ENCODE data around the gene FNBP1. TPM values are rescaled to one million over a fixed set of nuclear protein-coding genes. Genes with fewer than 3 reads are reported as not detected.

The FNBP1 gene
- total RNA-seq, 2 donors from 2014 or later, result 17.1 to 17.9 TPM

DNA sequence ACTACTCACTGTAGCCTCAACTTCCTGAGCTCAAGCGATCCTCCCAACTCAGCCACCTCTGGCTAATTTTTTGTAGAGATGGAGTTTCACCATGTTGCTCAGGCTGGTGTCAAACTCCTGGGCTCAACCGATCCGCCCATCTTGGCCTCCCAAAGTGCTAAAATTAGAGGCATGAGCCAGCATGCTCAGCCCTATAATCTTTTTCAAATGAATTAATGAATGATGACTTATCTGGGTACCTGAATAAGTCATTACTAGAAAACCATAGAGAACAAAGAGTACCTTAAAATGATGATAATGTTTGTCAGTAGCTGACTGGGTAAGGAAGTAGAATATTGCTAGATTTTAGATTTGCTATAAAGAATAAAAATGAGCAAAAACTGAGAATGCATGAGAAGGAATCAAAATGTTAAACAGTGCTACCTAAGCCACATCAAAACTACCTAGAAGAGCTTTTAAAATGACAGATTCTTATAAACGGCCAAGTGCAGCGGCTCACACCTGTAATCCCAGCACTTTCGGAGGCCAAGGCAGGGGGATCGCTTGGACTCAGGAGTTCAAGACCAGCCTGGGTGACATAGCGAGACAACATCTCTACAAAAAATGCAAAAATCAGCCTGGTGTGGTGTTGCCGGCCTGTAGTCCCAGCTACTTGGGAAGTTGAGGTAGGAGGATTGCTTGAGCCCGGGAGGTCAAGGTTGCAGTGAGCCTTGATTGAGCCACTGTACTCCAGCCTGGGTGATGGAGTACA, 13.6 kb downstream of the FNBP1 start:
- intact Hi-C loops (cut with DNase I), result no loop called here
- DNase-seq, result no peak
- Histone ChIP-seq H3K4me1 (peaks cover 17% of the 10 kb centered on the region), H3K36me3 (replicated peaks in 1 of 2; ENCODE audit: insufficient read depth in 1 of 2, low read depth in 2 of 2) (no peaks in the 10 kb centered on the region), H3K9me3 (no peaks in the 10 kb centered on the region), H3K4me3 (no peak overlapping the region), H3K27me3 (no peaks in the 10 kb centered on the region), H3K27ac (no peak overlapping the region)
- WGBS, 2 donors, result 85 to 89% methylated on average over 10 of the region's 10 CpGs
- no peak for ATAC-seq
- no peak for TF ChIP-seq POLR2A (IDR thresholded peaks at IDR 0.05)
- TF ChIP-seq, protein P1, sequence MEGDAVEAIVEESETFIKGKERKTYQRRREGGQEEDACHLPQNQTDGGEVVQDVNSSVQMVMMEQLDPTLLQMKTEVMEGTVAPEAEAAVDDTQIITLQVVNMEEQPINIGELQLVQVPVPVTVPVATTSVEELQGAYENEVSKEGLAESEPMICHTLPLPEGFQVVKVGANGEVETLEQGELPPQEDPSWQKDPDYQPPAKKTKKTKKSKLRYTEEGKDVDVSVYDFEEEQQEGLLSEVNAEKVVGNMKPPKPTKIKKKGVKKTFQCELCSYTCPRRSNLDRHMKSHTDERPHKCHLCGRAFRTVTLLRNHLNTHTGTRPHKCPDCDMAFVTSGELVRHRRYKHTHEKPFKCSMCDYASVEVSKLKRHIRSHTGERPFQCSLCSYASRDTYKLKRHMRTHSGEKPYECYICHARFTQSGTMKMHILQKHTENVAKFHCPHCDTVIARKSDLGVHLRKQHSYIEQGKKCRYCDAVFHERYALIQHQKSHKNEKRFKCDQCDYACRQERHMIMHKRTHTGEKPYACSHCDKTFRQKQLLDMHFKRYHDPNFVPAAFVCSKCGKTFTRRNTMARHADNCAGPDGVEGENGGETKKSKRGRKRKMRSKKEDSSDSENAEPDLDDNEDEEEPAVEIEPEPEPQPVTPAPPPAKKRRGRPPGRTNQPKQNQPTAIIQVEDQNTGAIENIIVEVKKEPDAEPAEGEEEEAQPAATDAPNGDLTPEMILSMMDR (IDR thresholded peaks at IDR 0.05), result no peak

- ATAC-seq, result no peak
- no peaks in the 10 kb centered on the region for H3K36me3 ChIP-seq (replicated peaks in 1 of 2; ENCODE audit: insufficient read depth in 1 of 2, low read depth in 2 of 2)
- H3K4me1 ChIP-seq, result peaks cover 17% of the 10 kb centered on the region
- H3K27me3 ChIP-seq, result no peaks in the 10 kb centered on the region
- no peaks in the 10 kb centered on the region for H3K9me3 ChIP-seq
- 31 to 32% methylated on average over 6 of the region's 6 CpGs for WGBS, 2 donors
- H3K4me3 ChIP-seq, result no peak overlapping the region
- H3K27ac ChIP-seq, result no peak overlapping the region
- no peak for DNase-seq
- intact Hi-C loops (cut with DNase I), result no loop called here
- no peak for TF ChIP-seq POLR2A (IDR thresholded peaks at IDR 0.05)
- TF ChIP-seq, protein P1 (IDR thresholded peaks at IDR 0.05), result no peak
These were observed 14.3 kb downstream of the FNBP1 start for GRCh38 chr9:130028493-130029222.

- H3K27me3 ChIP-seq, result no peaks in the 10 kb centered on the region
- H3K4me3 ChIP-seq, result no peak overlapping the region
- intact Hi-C loops (cut with DNase I), result no loop called here
- no peaks in the 10 kb centered on the region for H3K9me3 ChIP-seq
- 82 to 84% methylated on average over 9 of the region's 9 CpGs for WGBS, 2 donors
- no peak overlapping the region for H3K27ac ChIP-seq
- no peak for ATAC-seq
- H3K36me3 ChIP-seq (replicated peaks in 1 of 2; ENCODE audit: insufficient read depth in 1 of 2, low read depth in 2 of 2), result no peaks in the 10 kb centered on the region
- DNase-seq, result no peak
- H3K4me1 ChIP-seq, result peaks cover 17% of the 10 kb centered on the region
- TF ChIP-seq, protein P1 (IDR thresholded peaks at IDR 0.05), result no peak
- no peak for TF ChIP-seq POLR2A (IDR thresholded peaks at IDR 0.05)
These were observed 15.2 kb downstream of the FNBP1 start for GRCh38 chr9:130027533-130028365.

DNA sequence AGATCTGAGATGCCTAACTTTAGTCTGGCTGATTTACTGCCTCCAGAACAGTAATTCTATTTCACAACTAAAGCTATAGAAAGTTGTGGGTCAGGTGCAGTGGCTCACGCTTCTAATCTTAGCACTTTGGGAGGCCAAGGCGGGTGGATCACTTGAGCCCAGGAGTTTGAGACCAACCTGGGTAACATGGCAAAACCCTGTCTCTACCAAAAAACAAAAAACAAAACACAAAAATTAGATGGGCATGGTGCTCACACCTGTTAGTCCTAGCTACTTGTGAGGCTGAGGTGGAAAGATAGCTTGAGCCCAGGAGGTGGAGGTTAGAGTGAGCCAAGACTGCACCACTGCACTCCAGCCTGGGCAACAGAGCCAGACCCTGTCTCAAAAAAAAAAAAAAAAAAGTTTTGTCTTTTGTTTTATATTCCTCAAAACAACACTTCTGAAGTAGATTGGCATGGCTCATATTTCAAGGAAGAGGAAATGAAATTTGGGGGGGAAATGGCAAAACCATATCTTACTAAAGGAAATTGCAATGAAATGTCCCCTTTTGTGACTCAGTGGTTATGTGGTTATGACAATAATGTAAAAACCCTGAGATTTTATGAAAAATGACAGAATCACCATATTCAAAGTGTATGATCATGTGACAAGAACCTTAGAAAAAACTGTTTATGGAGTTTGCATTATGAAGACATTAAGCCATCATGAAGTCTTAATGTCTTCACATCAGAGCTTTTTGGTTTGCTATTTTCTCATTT, 16.2 kb downstream of the FNBP1 start:
- intact Hi-C loops (cut with DNase I), result no loop called here
- no peak overlapping the region for H3K27ac ChIP-seq
- H3K9me3 ChIP-seq, result no peaks in the 10 kb centered on the region
- H3K27me3 ChIP-seq, result no peaks in the 10 kb centered on the region
- DNase-seq, result no peak
- ATAC-seq, result no peak
- TF ChIP-seq, protein P1 (IDR thresholded peaks at IDR 0.05), result no peak
- no peak for TF ChIP-seq POLR2A (IDR thresholded peaks at IDR 0.05)
- no peaks in the 10 kb centered on the region for H3K36me3 ChIP-seq (replicated peaks in 1 of 2; ENCODE audit: insufficient read depth in 1 of 2, low read depth in 2 of 2)
- H3K4me1 ChIP-seq, result peaks cover 17% of the 10 kb centered on the region
- WGBS, 2 donors, result 78 to 91% methylated on average over 2 of the region's 2 CpGs
- no peak overlapping the region for H3K4me3 ChIP-seq

All from body of pancreas (tissue), 4 donors.